Chondrocyte (in vitro differentiated cells): Measurements from ENCODE around the gene CXorf58. TPM values are rescaled to one million over a fixed set of nuclear protein-coding genes. Genes with fewer than 3 reads are reported as not detected.

Experiments
- DNase-seq: peaks from one replicate; pipeline ENCODE4 v3.0.0; 2021; ENCODE audit warnings: mixed read lengths, low spot score
- H3K27ac Mint-ChIP-seq: one replicate; pipeline ENCODE4 v1.8.0; 2021; ENCODE audit warnings: mild to moderate bottlenecking, moderate library complexity, mixed read lengths; ENCODE audit not compliant: unreplicated experiment
- H3K27me3 Mint-ChIP-seq: 2 replicates; pipeline ENCODE4 v1.8.0; 2021; ENCODE audit warnings: low read depth, mixed read lengths
- H3K36me3 Mint-ChIP-seq: 2 replicates; pipeline ENCODE4 v1.8.0; 2021; ENCODE audit warnings: low read depth, mixed read lengths
- H3K4me1 Mint-ChIP-seq: 2 replicates; pipeline ENCODE4 v1.8.0; 2021; ENCODE audit warnings: low read depth, mild to moderate bottlenecking, mixed read lengths
- H3K4me3 Mint-ChIP-seq: one replicate; pipeline ENCODE4 v1.8.0; 2021; ENCODE audit warnings: mild to moderate bottlenecking, moderate library complexity, mixed read lengths; ENCODE audit not compliant: unreplicated experiment
- H3K9me3 Mint-ChIP-seq: 2 replicates; pipeline ENCODE4 v1.8.0; 2021; ENCODE audit warnings: low read depth, mixed read lengths
- total RNA-seq: library from RNA; stranded (reverse); gene quantifications from 3 replicates; pipeline ENCODE4 v1.2.1, GENCODE V29; 2021
- TF ChIP-seq, protein P1 (sequence below): fragments of 200-600 bp; sonication (generic); IDR thresholded peaks from 2 replicates; pipeline ENCODE4 v1.5.0; 2021; ENCODE audit warnings: antibody characterized with exemption, mild to moderate bottlenecking, moderate library complexity

The CXorf58 gene
- total RNA-seq, 1 donor from 2014 or later = 0.30 TPM

DNA sequence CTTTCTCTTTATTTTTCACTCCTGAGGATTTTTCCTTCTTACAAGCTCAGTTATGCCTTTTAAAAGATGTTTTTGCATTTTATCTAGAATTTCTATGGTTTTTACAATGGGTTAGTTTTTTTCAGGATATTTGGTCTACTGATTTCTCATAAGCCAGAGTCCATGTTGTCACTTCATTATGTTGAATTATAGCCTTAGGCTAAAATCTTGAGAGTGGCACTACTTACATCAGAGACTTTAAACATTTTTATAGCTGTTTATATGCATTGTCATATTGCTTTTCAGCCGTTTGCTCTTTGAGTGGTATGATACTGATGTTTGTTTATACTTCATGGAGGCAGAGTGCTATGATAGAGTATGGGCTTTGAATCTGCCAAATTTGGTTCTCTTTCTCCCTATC, 36.4 kb downstream of the CXorf58 start:
- Mint-ChIP-seq H3K4me3 (no peak overlapping the region), H3K27ac (no peak overlapping the region), H3K4me1 (peaks cover under 1% of the 10 kb centered on the region), H3K36me3 (no peaks in the 10 kb centered on the region), H3K9me3 (no peaks in the 10 kb centered on the region), H3K27me3 (peaks cover 4% of the 10 kb centered on the region)
- no peak for DNase-seq
- TF ChIP-seq, protein P1, sequence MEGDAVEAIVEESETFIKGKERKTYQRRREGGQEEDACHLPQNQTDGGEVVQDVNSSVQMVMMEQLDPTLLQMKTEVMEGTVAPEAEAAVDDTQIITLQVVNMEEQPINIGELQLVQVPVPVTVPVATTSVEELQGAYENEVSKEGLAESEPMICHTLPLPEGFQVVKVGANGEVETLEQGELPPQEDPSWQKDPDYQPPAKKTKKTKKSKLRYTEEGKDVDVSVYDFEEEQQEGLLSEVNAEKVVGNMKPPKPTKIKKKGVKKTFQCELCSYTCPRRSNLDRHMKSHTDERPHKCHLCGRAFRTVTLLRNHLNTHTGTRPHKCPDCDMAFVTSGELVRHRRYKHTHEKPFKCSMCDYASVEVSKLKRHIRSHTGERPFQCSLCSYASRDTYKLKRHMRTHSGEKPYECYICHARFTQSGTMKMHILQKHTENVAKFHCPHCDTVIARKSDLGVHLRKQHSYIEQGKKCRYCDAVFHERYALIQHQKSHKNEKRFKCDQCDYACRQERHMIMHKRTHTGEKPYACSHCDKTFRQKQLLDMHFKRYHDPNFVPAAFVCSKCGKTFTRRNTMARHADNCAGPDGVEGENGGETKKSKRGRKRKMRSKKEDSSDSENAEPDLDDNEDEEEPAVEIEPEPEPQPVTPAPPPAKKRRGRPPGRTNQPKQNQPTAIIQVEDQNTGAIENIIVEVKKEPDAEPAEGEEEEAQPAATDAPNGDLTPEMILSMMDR = no peak

DNA sequence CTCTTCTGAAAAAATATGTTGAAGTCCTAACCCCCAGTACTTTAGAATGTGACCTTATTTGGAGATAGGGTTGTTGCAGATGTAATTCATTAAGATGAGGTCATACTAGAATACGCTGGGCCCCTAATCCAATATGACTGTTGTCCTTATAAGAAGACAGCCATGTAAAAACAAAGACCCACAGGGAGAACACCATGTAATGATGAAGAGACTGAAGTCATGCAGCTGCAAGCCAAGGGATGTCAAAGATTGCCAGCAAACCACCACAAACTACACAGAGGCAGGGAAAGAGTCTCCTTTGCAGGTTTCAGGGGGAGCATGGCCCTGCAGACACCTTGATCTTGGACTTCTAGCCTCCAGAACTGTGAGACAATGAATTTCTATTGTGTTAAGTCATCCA, 37.4 kb downstream of the CXorf58 start:
- H3K36me3 Mint-ChIP-seq = no peaks in the 10 kb centered on the region
- DNase-seq = no peak
- H3K4me1 Mint-ChIP-seq = no peaks in the 10 kb centered on the region
- TF ChIP-seq, protein P1 = no peak
- no peak overlapping the region for H3K4me3 Mint-ChIP-seq
- H3K27me3 Mint-ChIP-seq = peaks cover 4% of the 10 kb centered on the region
- no peak overlapping the region for H3K27ac Mint-ChIP-seq
- no peaks in the 10 kb centered on the region for H3K9me3 Mint-ChIP-seq

DNA sequence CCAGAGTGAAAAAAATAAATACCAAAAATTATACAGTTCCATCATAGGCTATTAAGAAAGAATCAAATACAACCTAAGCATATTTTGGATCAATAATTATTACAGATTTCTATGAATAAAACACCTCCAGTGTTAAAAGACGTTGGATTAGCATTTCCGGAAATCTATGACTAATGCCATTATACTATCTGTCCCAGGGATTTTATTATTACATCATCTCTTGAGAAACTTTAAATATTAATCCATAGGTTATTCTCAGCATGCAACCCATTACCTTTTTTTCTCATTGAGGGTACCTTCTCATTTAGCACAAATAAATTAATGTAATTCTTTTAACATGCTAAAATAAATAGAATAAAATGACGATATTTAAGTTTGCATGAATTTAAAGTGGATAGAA, 44.6 kb downstream of the CXorf58 start:
- TF ChIP-seq, protein P1 = no peak
- no peak for DNase-seq
- no peaks in the 10 kb centered on the region for H3K36me3 Mint-ChIP-seq
- no peaks in the 10 kb centered on the region for H3K27me3 Mint-ChIP-seq
- H3K4me3 Mint-ChIP-seq = no peak overlapping the region
- H3K4me1 Mint-ChIP-seq = peaks cover 11% of the 10 kb centered on the region
- no peaks in the 10 kb centered on the region for H3K9me3 Mint-ChIP-seq
- no peak overlapping the region for H3K27ac Mint-ChIP-seq

DNA sequence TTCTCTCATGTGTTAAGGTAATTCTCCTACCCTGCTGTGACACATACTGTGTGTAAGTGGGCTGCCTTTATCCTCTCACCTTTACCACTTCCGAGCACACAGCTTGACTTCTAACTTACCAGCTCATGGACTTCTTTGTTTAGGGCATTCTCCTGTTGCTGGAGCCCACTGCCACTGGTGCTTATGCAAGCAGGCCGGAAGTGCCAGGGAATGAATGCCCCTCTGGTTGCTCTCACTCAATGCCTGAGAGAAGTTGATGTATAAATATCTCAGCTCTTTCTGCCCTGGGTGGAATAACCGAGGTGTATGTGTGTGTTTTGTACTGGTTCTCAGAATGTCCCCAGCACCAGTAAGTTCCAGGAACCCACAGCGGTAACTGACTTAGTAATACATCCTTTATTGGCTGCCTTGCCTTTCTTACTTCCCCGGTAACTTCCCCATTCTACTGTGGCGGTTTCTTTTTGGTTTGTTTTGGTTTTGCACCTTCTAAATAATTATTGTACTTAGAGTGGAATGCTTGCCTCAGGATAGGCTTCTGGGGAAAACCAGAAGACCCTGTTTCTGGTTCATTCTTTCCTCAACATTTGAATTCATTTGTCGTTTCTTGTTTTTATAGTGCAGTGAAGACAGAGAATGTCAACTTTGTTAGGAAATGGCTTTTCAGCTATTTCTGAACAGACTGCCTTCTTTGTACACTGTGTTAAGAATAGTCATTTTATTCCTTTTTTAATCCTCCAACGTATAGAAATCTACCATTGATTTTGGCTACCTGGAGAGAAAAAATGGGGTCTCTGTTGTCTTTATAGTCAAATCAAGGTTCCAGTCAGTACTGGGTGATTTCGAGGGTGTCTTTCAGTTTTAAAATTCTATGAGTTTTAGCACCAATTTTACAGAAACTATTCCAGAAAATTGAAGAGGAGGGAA, 45.4 kb downstream of the CXorf58 start:
- Mint-ChIP-seq H3K36me3 (no peaks in the 10 kb centered on the region), H3K27me3 (no peaks in the 10 kb centered on the region), H3K4me3 (peak overlapping the region; percentile 56), H3K4me1 (peaks cover 11% of the 10 kb centered on the region), H3K9me3 (no peaks in the 10 kb centered on the region), H3K27ac (peak overlapping the region; percentile 46)
- TF ChIP-seq, protein P1 = no peak
- no peak for DNase-seq

DNA sequence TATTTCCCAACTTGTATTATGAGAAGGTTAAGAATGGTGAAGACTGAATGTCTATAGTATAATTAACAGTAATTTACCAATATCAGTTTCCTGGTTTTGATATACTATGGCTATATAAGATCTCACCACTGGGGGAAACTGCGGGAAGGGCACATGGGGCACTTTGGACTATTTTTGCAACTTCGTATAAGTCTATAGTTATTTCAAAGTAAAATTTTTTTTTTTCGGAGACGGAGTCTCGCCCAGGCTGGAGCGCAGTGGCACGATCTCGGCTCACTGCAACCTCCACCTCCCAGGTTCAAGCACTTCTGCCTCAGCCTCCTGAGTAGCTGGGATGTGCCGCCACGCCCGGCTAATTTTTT, 46.1 kb downstream of the CXorf58 start:
- H3K9me3 Mint-ChIP-seq = no peaks in the 10 kb centered on the region
- no peaks in the 10 kb centered on the region for H3K27me3 Mint-ChIP-seq
- H3K4me3 Mint-ChIP-seq = no peak overlapping the region
- no peak overlapping the region for H3K27ac Mint-ChIP-seq
- TF ChIP-seq, protein P1 = no peak
- H3K36me3 Mint-ChIP-seq = no peaks in the 10 kb centered on the region
- DNase-seq = no peak
- H3K4me1 Mint-ChIP-seq = peaks cover 11% of the 10 kb centered on the region
